GM06990 (cell line): Measurements from ENCODE around the gene RPL18A.
A peak's percentile ranks its signal among the peaks of the same experiment; 100 is the strongest.

Experiments
- DNase-seq: peaks from one replicate; pipeline ENCODE4 v3.0.0-alpha.2; 2011; ENCODE audit not compliant: insufficient read length; ENCODE audit errors: extremely low read depth
- H3K27me3 ChIP-seq: replicated peaks from 2 replicates; pipeline ENCODE4 v1.6.0; 2011; ENCODE audit warnings: low read length; ENCODE audit not compliant: control insufficient read depth, insufficient read depth
- H3K36me3 ChIP-seq: 2 replicates; pipeline ENCODE4 v1.5.1; 2011; ENCODE audit warnings: low read length; ENCODE audit not compliant: control insufficient read depth, insufficient read depth
- H3K4me3 ChIP-seq: replicated peaks from 2 replicates; pipeline ENCODE4 v1.5.1; 2011; ENCODE audit warnings: low read depth, mild to moderate bottlenecking, control low read depth, low read length
- CTCF ChIP-seq: IDR thresholded peaks from 2 replicates; pipeline ENCODE4 v1.5.1; 2011; ENCODE audit warnings: low read length, control low read depth, mild to moderate bottlenecking, inconsistent platforms; ENCODE audit not compliant: insufficient read depth, poor library complexity, severe bottlenecking

Gene RPL18A

GRCh38 chr19:17821190-17821589 is 38.5 kb upstream of the RPL18A start, which contains the start of gene INSL3:
Gene INSL3, minus strand, starts transcription at chr19:17821519. Its CDS starts 13 bp downstream, at chr19:17821506.
- no peak for DNase-seq
- Histone ChIP-seq H3K27me3 (no peaks in the 10 kb centered on the region), H3K36me3 (peaks cover 3% of the 10 kb centered on the region), H3K4me3 (no peak within 1 kb of the TSS)
- TF ChIP-seq CTCF = no peak

GRCh38 chr19:17824339-17824738 is 35.4 kb upstream of the RPL18A start:
- DNase-seq = no peak
- H3K27me3 ChIP-seq = no peaks in the 10 kb centered on the region
- peaks cover 6% of the 10 kb centered on the region for H3K36me3 ChIP-seq
- no peak overlapping the region for H3K4me3 ChIP-seq
- no peak for TF ChIP-seq CTCF

- Histone ChIP-seq H3K4me3 (no peak overlapping the region), H3K36me3 (peaks cover 18% of the 10 kb centered on the region), H3K27me3 (no peaks in the 10 kb centered on the region)
- no peak for DNase-seq
- no peak for TF ChIP-seq CTCF
Measured at GRCh38 chr19:17826508-17827056, 33.1 kb upstream of the RPL18A start.

GRCh38 chr19:17829855-17830566 is 29.7 kb upstream of the RPL18A start:
- no peaks in the 10 kb centered on the region for H3K27me3 ChIP-seq
- no peak overlapping the region for H3K4me3 ChIP-seq
- no peak for DNase-seq
- H3K36me3 ChIP-seq = peaks cover 34% of the 10 kb centered on the region
- no peak for TF ChIP-seq CTCF

GRCh38 chr19:17830567-17831418 is 28.9 kb upstream of the RPL18A start:
- no peak for TF ChIP-seq CTCF
- DNase-seq = peak; percentile 59
- Histone ChIP-seq H3K4me3 (no peak overlapping the region), H3K36me3 (peaks cover 34% of the 10 kb centered on the region), H3K27me3 (no peaks in the 10 kb centered on the region)
